ENCODE data around the gene CABCOCO1. TPM values are rescaled to one million over a fixed set of nuclear protein-coding genes. Genes with fewer than 3 reads are reported as not detected.

CABCOCO1 gene
- total RNA-seq, 2 experiments from 2014 or later, result not detected

- Mint-ChIP-seq H3K36me3 (ENCODE audit: low read depth) (no peaks in the 10 kb centered on the region), H3K27ac (no peak overlapping the region), H3K9me3 (no peaks in the 10 kb centered on the region), H3K4me3 (no peak overlapping the region), H3K27me3 (ENCODE audit: low read depth) (no peaks in the 10 kb centered on the region), H3K4me1 (ENCODE audit: low read depth) (no peaks in the 10 kb centered on the region)
- intact Hi-C loops (cut with micrococcal nuclease), result no loop called here
- DNase-seq, result no peak
- CTCF ChIA-PET, result interaction anchor here (0.6 kb wide), 1 partner anchor 788 kb away, joined by 3 read pairs; no protein-coding TSS in a partner anchor
Measured at GRCh38 chr10:61628875-61629513, 33.7 kb upstream of the CABCOCO1 start.

- intact Hi-C loops (cut with micrococcal nuclease), result no loop called here
- CTCF ChIA-PET, result interaction anchor here (0.6 kb wide), 1 partner anchor 787 kb away, joined by 3 read pairs; no protein-coding TSS in a partner anchor
- H3K27me3 Mint-ChIP-seq (ENCODE audit: low read depth), result no peaks in the 10 kb centered on the region
- no peak overlapping the region for H3K4me3 Mint-ChIP-seq
- no peaks in the 10 kb centered on the region for H3K4me1 Mint-ChIP-seq (ENCODE audit: low read depth)
- H3K9me3 Mint-ChIP-seq, result no peaks in the 10 kb centered on the region
- H3K27ac Mint-ChIP-seq, result no peak overlapping the region
- no peaks in the 10 kb centered on the region for H3K36me3 Mint-ChIP-seq (ENCODE audit: low read depth)
- DNase-seq, result no peak
Measured at GRCh38 chr10:61629576-61629975, 33.2 kb upstream of the CABCOCO1 start.

GRCh38 chr10:61632057-61632670 is 30.6 kb upstream of the CABCOCO1 start:
- CTCF ChIA-PET, result interaction anchor here (0.7 to 0.9 kb wide), 2 partner anchors 12 to 882 kb away, joined by 3 to 5 read pairs; no protein-coding TSS in a partner anchor
- H3K36me3 Mint-ChIP-seq (ENCODE audit: low read depth), result no peaks in the 10 kb centered on the region

GRCh38 chr10:61633665-61634064 is 29.1 kb upstream of the CABCOCO1 start:
- H3K27ac Mint-ChIP-seq, result no peak overlapping the region
- no peaks in the 10 kb centered on the region for H3K9me3 Mint-ChIP-seq
- CTCF ChIA-PET, result no interaction called here
- intact Hi-C loops (cut with micrococcal nuclease), result no loop called here
- H3K27me3 Mint-ChIP-seq (ENCODE audit: low read depth), result no peaks in the 10 kb centered on the region
- no peak overlapping the region for H3K4me3 Mint-ChIP-seq
- no peak for DNase-seq
- no peaks in the 10 kb centered on the region for H3K36me3 Mint-ChIP-seq (ENCODE audit: low read depth)
- no peaks in the 10 kb centered on the region for H3K4me1 Mint-ChIP-seq (ENCODE audit: low read depth)

More at GRCh38 chr10:61632057-61632670, 30.6 kb upstream of the CABCOCO1 start:
- Mint-ChIP-seq H3K27ac (no peak overlapping the region), H3K27me3 (ENCODE audit: low read depth) (no peaks in the 10 kb centered on the region), H3K9me3 (no peaks in the 10 kb centered on the region), H3K4me3 (no peak overlapping the region), H3K4me1 (ENCODE audit: low read depth) (no peaks in the 10 kb centered on the region)
- intact Hi-C loops (cut with micrococcal nuclease), result no loop called here
- DNase-seq, result no peak

GRCh38 chr10:61634746-61635145 is 28.0 kb upstream of the CABCOCO1 start:
- CTCF ChIA-PET, result no interaction called here
- DNase-seq, result no peak
- no peaks in the 10 kb centered on the region for H3K36me3 Mint-ChIP-seq (ENCODE audit: low read depth)
- peaks cover 2% of the 10 kb centered on the region for H3K27me3 Mint-ChIP-seq (ENCODE audit: low read depth)
- H3K4me1 Mint-ChIP-seq (ENCODE audit: low read depth), result no peaks in the 10 kb centered on the region
- intact Hi-C loops (cut with micrococcal nuclease), result no loop called here
- no peak overlapping the region for H3K27ac Mint-ChIP-seq
- H3K9me3 Mint-ChIP-seq, result no peaks in the 10 kb centered on the region
- no peak overlapping the region for H3K4me3 Mint-ChIP-seq

GRCh38 chr10:61635471-61635870 is 27.3 kb upstream of the CABCOCO1 start:
- intact Hi-C loops (cut with micrococcal nuclease), result no loop called here
- Mint-ChIP-seq H3K4me1 (ENCODE audit: low read depth) (no peaks in the 10 kb centered on the region), H3K4me3 (no peak overlapping the region), H3K36me3 (ENCODE audit: low read depth) (no peaks in the 10 kb centered on the region), H3K27me3 (ENCODE audit: low read depth) (peaks cover 4% of the 10 kb centered on the region), H3K9me3 (no peaks in the 10 kb centered on the region), H3K27ac (no peak overlapping the region)
- CTCF ChIA-PET, result no interaction called here
- no peak for DNase-seq

- intact Hi-C loops (cut with micrococcal nuclease), result no loop called here
- DNase-seq, result no peak
- Mint-ChIP-seq H3K36me3 (ENCODE audit: low read depth) (no peaks in the 10 kb centered on the region), H3K27ac (no peak overlapping the region), H3K9me3 (no peaks in the 10 kb centered on the region), H3K27me3 (ENCODE audit: low read depth) (peaks cover 4% of the 10 kb centered on the region), H3K4me1 (ENCODE audit: low read depth) (no peaks in the 10 kb centered on the region), H3K4me3 (no peak overlapping the region)
- CTCF ChIA-PET, result no interaction called here
Measured at GRCh38 chr10:61635932-61636331, 26.8 kb upstream of the CABCOCO1 start.

- Mint-ChIP-seq H3K36me3 (ENCODE audit: low read depth) (no peaks in the 10 kb centered on the region), H3K9me3 (no peaks in the 10 kb centered on the region), H3K4me1 (ENCODE audit: low read depth) (no peaks in the 10 kb centered on the region), H3K27me3 (ENCODE audit: low read depth) (peaks cover 4% of the 10 kb centered on the region), H3K27ac (no peak overlapping the region), H3K4me3 (no peak overlapping the region)
- intact Hi-C loops (cut with micrococcal nuclease), result no loop called here
- no peak for DNase-seq
- CTCF ChIA-PET, result no interaction called here
Measured at GRCh38 chr10:61639952-61640351, 22.8 kb upstream of the CABCOCO1 start.

GRCh38 chr10:61640856-61641255 is 21.9 kb upstream of the CABCOCO1 start:
- Mint-ChIP-seq H3K27ac (no peak overlapping the region), H3K4me3 (no peak overlapping the region), H3K27me3 (ENCODE audit: low read depth) (peaks cover 4% of the 10 kb centered on the region), H3K9me3 (no peaks in the 10 kb centered on the region), H3K36me3 (ENCODE audit: low read depth) (no peaks in the 10 kb centered on the region), H3K4me1 (ENCODE audit: low read depth) (no peaks in the 10 kb centered on the region)
- intact Hi-C loops (cut with micrococcal nuclease), result no loop called here
- no peak for DNase-seq
- CTCF ChIA-PET, result no interaction called here

- intact Hi-C loops (cut with micrococcal nuclease), result no loop called here
- no peaks in the 10 kb centered on the region for H3K4me1 Mint-ChIP-seq (ENCODE audit: low read depth)
- no peaks in the 10 kb centered on the region for H3K9me3 Mint-ChIP-seq
- DNase-seq, result no peak
- H3K27ac Mint-ChIP-seq, result no peak overlapping the region
- no peaks in the 10 kb centered on the region for H3K36me3 Mint-ChIP-seq (ENCODE audit: low read depth)
- H3K27me3 Mint-ChIP-seq (ENCODE audit: low read depth), result peaks cover 4% of the 10 kb centered on the region
- no peak overlapping the region for H3K4me3 Mint-ChIP-seq
- CTCF ChIA-PET, result no interaction called here
Measured at GRCh38 chr10:61642150-61642571, 20.6 kb upstream of the CABCOCO1 start.

- no peak for DNase-seq
- intact Hi-C loops (cut with micrococcal nuclease), result no loop called here
- CTCF ChIA-PET, result interaction anchor here (0.6 to 0.7 kb wide), 2 partner anchors 13 to 59 kb away, joined by 3 to 4 read pairs; no protein-coding TSS in a partner anchor
- H3K4me3 Mint-ChIP-seq, result no peak overlapping the region
- no peak overlapping the region for H3K27ac Mint-ChIP-seq
- no peaks in the 10 kb centered on the region for H3K9me3 Mint-ChIP-seq
- no peaks in the 10 kb centered on the region for H3K36me3 Mint-ChIP-seq (ENCODE audit: low read depth)
- peaks cover 4% of the 10 kb centered on the region for H3K27me3 Mint-ChIP-seq (ENCODE audit: low read depth)
- no peaks in the 10 kb centered on the region for H3K4me1 Mint-ChIP-seq (ENCODE audit: low read depth)
Measured at GRCh38 chr10:61642676-61643075, 20.1 kb upstream of the CABCOCO1 start.

- Mint-ChIP-seq H3K36me3 (ENCODE audit: low read depth) (no peaks in the 10 kb centered on the region), H3K4me3 (no peak overlapping the region), H3K9me3 (no peaks in the 10 kb centered on the region), H3K27me3 (ENCODE audit: low read depth) (peaks cover 4% of the 10 kb centered on the region), H3K27ac (no peak overlapping the region), H3K4me1 (ENCODE audit: low read depth) (no peaks in the 10 kb centered on the region)
- intact Hi-C loops (cut with micrococcal nuclease), result no loop called here
- CTCF ChIA-PET, result interaction anchor here (0.6 to 0.7 kb wide), 2 partner anchors 12 to 59 kb away, joined by 3 to 4 read pairs; no protein-coding TSS in a partner anchor
- DNase-seq, result no peak
Measured at GRCh38 chr10:61643316-61643751, 19.4 kb upstream of the CABCOCO1 start.

GRCh38 chr10:61653699-61654098 is 9.0 kb upstream of the CABCOCO1 start:
- H3K27me3 Mint-ChIP-seq (ENCODE audit: low read depth), result peaks cover 6% of the 10 kb centered on the region
- no peaks in the 10 kb centered on the region for H3K9me3 Mint-ChIP-seq
- CTCF ChIA-PET, result interaction anchor here (0.8 kb wide), 1 partner anchor 513 kb away, joined by 4 read pairs; no protein-coding TSS in a partner anchor
- H3K36me3 Mint-ChIP-seq (ENCODE audit: low read depth), result no peaks in the 10 kb centered on the region
- no peak for DNase-seq
- no peak overlapping the region for H3K4me3 Mint-ChIP-seq
- no peak overlapping the region for H3K27ac Mint-ChIP-seq
- no peaks in the 10 kb centered on the region for H3K4me1 Mint-ChIP-seq (ENCODE audit: low read depth)
- intact Hi-C loops (cut with micrococcal nuclease), result no loop called here

Measured in activated naive CD4-positive, alpha-beta T cell treated with anti-CD3 and anti-CD28 coated beads for 36 hours (primary cell).